Kidney (tissue), 14 donors: ENCODE measurements around the gene SHC4. TPM values are rescaled to one million over a fixed set of nuclear protein-coding genes. Genes with fewer than 3 reads are reported as not detected.
A peak's percentile ranks its signal among the peaks of the same experiment; 100 is the strongest.

ENCODE experiments used
- DNase-seq, 5 donors: peaks; one replicate each; pipeline ENCODE4 v3.0.0-alpha.2; 2013 to 2020
- FAIRE-seq: peaks from 2 replicates; lab custom pipeline; 2012; peaks lifted over from hg19 to GRCh38; lab: Jason Lieb, UNC
- H3K27ac ChIP-seq, 2 donors: one replicate each; pipeline ENCODE4 v1.7.0; 2013; ENCODE audit warnings: low read depth in 2 of 2, low read length in 2 of 2, inconsistent platforms in 1 of 2
- H3K27me3 ChIP-seq: one replicate; pipeline ENCODE4 v1.7.1; 2013; ENCODE audit warnings: low read length, inconsistent platforms; ENCODE audit not compliant: control insufficient read depth, insufficient read depth
- H3K36me3 ChIP-seq, 3 donors: one replicate each; pipeline versions ENCODE4 v1.7.0 to v1.7.1; 2013; ENCODE audit warnings: low read length in 3 of 3, control low read depth in 1 of 3, inconsistent platforms in 1 of 3; ENCODE audit not compliant: insufficient read depth in 3 of 3, control insufficient read depth in 2 of 3
- H3K4me1 ChIP-seq, 3 donors: one replicate each; pipeline versions ENCODE4 v1.7.0 to v1.7.1; 2013; ENCODE audit warnings: low read length in 3 of 3, inconsistent platforms in 1 of 3, low read depth in 1 of 3; ENCODE audit not compliant: control insufficient read depth in 2 of 3, insufficient read depth in 2 of 3
- H3K4me3 ChIP-seq, 3 donors: one replicate each; pipeline versions ENCODE4 v1.7.0 to v1.8.1; 2013; ENCODE audit warnings: low read length in 3 of 3, control low read depth in 1 of 3, inconsistent platforms in 1 of 3
- H3K9ac ChIP-seq, 3 donors: one replicate each; pipeline versions ENCODE4 v1.7.0 to v1.7.1; 2013; ENCODE audit warnings: low read length in 3 of 3, control low read depth in 1 of 3, inconsistent platforms in 1 of 3
- H3K9me3 ChIP-seq, 3 donors: one replicate each; pipeline versions ENCODE4 v1.7.0 to v1.7.1; 2013; ENCODE audit warnings: low read length in 3 of 3, control low read depth in 1 of 3, inconsistent platforms in 1 of 3; ENCODE audit not compliant: control insufficient read depth in 2 of 3, insufficient read depth in 1 of 3
- intact Hi-C: fragments of 100-400 bp; cut with DNase I; formaldehyde crosslinking; loops from one replicate; pipeline ENCODE4 v1.11.1; 2022
- polyA plus RNA-seq: library from polyadenylated mRNA; stranded (reverse); fragments of 350-450 nt; fragmentation: Illumina TruSeq; extraction: RNeasy Lipid Tissue Mini Kit (QIAGEN cat#74804); gene quantifications from one replicate; pipeline ENCODE4 v1.2.3, GENCODE V29; 2014; ENCODE audit warnings: low read depth, low replicate concordance; ENCODE audit not compliant: insufficient read depth
- total RNA-seq: library from RNA; stranded (reverse); fragmentation: NEBNext Ultra II Directional; extraction: Animal tissue kit (Norgen Biotek cat#: 25700); gene quantifications from one replicate; pipeline ENCODE4 v1.2.1, GENCODE V29; 2021
- TF ChIP-seq, protein P1 (sequence below): IDR thresholded peaks from 3 replicates; pipeline ENCODE4 v1.5.1; 2012; ENCODE audit warnings: mild to moderate bottlenecking, moderate library complexity, borderline replicate concordance; ENCODE audit not compliant: insufficient read depth; ENCODE audit errors: extremely low read depth
- donor health status: control.
- donor health status: control.
- donor health status: control.
- donor health status: control.
- donor health status: control.
- donor health status: DM: yes; HTN: yes; CAD: no.
- donor health status: Normal renal cell carcinoma (clear cell type).

Gene SHC4
- total and polyA plus RNA-seq, 2 donors from 2014 or later = 0.47 to 0.50 TPM

DNA sequence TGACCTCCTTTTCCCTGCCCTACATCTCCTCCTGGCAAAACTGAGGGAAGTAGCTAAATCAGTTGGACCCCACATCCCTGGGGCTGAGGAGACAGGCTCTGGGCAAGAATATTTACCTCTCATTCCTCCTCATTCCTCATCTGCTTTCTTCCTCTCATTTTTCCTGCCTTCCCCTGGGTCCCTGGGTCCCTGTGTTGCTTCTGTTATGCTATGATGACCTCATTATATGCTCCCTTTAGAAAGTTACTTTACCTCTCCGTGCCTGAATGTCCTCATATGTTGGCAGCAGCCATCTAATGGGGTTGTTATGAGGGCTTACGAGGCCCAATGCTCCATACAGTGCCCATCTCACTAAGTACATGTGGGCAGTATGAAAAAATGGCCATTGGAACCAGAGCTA, 1.2 kb upstream of the SHC4 start:
- DNase-seq = no peak
- TF ChIP-seq, protein P1, sequence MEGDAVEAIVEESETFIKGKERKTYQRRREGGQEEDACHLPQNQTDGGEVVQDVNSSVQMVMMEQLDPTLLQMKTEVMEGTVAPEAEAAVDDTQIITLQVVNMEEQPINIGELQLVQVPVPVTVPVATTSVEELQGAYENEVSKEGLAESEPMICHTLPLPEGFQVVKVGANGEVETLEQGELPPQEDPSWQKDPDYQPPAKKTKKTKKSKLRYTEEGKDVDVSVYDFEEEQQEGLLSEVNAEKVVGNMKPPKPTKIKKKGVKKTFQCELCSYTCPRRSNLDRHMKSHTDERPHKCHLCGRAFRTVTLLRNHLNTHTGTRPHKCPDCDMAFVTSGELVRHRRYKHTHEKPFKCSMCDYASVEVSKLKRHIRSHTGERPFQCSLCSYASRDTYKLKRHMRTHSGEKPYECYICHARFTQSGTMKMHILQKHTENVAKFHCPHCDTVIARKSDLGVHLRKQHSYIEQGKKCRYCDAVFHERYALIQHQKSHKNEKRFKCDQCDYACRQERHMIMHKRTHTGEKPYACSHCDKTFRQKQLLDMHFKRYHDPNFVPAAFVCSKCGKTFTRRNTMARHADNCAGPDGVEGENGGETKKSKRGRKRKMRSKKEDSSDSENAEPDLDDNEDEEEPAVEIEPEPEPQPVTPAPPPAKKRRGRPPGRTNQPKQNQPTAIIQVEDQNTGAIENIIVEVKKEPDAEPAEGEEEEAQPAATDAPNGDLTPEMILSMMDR = no peak
- H3K4me3 ChIP-seq = no peak overlapping the region
- no peaks in the 10 kb centered on the region for H3K36me3 ChIP-seq
- intact Hi-C loops = no loop called here
- FAIRE-seq = no peak
- H3K27me3 ChIP-seq = no peaks in the 10 kb centered on the region
- H3K9ac ChIP-seq = no peak overlapping the region
- H3K27ac ChIP-seq = no peak overlapping the region
- peaks cover 0 to 10% (median 9%) of the 10 kb centered on the region in 3 donors for H3K4me1 ChIP-seq
- H3K9me3 ChIP-seq = no peaks in the 10 kb centered on the region

DNA sequence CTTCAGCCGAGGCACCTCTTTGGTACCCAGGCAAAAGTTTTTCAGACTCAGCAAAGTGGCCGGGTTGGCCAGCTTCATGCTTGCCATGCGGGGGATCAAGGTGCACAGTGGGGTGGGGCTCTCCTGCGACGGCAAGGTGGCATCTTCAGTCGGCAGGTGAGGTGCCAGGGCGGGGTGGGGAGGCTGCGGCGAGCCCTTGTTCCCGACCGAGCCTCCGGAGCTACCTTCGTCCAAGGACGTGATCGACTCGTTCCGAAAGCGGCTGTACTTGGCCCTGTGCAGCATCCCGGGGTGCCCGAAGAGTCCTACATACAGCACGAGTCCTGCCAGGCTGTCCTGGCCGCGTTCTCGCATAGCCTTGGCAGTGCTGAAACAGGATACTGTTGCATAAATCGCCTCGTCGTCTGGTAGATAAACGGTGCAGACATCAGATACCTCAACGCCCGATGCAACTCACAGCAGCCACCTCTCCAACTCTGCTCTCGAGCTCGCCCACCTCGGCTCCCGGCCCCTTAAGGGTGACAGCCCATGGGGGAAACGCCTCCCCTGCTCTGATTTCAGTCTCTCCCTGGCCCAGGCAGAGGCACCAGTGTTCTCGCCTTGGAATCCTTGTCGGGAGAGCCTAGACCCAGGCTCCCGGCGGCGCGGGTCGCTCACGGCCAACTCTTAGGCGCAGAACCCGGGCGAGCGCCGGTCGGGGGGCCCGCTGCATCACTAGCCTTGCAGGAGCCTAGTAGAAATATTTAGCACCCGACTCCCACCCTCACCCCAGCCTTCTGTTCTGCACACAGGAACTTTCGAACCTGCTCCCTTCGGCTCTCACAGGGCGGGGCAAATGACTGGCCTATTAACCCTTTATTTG, 826 bp downstream of the SHC4 start:
- no peak overlapping the region for H3K27ac ChIP-seq
- intact Hi-C loops = no loop called here

DNA sequence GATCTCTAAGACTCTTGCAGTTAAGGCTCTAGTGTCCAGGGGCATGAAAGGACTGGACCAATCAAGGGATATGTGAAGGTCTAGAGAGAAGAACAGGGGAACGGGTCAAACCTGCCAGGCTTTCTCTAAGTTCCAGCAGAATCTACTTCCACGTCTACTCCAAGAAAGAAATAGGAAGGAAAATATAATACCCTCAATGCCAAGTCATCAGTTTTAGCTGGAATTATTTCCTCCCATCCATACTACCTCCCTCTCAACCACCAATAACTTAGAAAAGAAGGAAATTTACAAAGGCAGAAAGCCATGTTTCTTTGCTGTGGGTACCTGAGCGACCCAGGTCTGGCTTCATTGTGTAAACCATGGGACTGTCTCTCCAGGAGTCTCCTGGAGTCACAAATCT, 7.8 kb downstream of the SHC4 start:
- no peak overlapping the region for H3K27ac ChIP-seq
- H3K27me3 ChIP-seq = no peaks in the 10 kb centered on the region
- H3K9ac ChIP-seq = no peak overlapping the region
- no peaks in the 10 kb centered on the region for H3K4me1 ChIP-seq
- H3K4me3 ChIP-seq = no peak overlapping the region
- TF ChIP-seq, protein P1 = no peak
- intact Hi-C loops = no loop called here
- H3K36me3 ChIP-seq = no peaks in the 10 kb centered on the region
- no peaks in the 10 kb centered on the region for H3K9me3 ChIP-seq
- DNase-seq = no peak
- no peak for FAIRE-seq

More for the DNA sequence above, 826 bp downstream of the SHC4 start:
- Histone ChIP-seq H3K9ac (peak overlapping the region in 1 of 3 donors; percentile 26), H3K4me1 (peaks cover 0 to 10% (median 9%) of the 10 kb centered on the region in 3 donors), H3K9me3 (no peaks in the 10 kb centered on the region), H3K4me3 (peak overlapping the region; percentile 52 to 66 (median 58)), H3K36me3 (no peaks in the 10 kb centered on the region), H3K27me3 (no peaks in the 10 kb centered on the region)
- TF ChIP-seq, protein P1 = no peak
- DNase-seq = peak; percentile 74 to 84 (median 79)
- FAIRE-seq = no peak
